Endothelial cell of umbilical vein (primary cell): Measurements from ENCODE around the gene LIX1.

ENCODE experiments used
- POLR2AphosphoS5 ChIP-seq: IDR thresholded peaks from 2 replicates; pipeline ENCODE4 v1.6.1; 2012; ENCODE audit warnings: low read depth, mild to moderate bottlenecking, control low read depth, low read length, moderate library complexity; ENCODE audit not compliant: insufficient read depth
- TF ChIP-seq, protein P1 (sequence below), 2 donors: IDR thresholded peaks; 1 replicate in 1 of 2; 2 replicates in 1 of 2; pipeline ENCODE4 v1.5.1; 2011; ENCODE audit warnings: low read length in 2 of 2, mild to moderate bottlenecking in 2 of 2, moderate library complexity in 2 of 2, control low read depth in 1 of 2, inconsistent platforms in 1 of 2, low read depth in 1 of 2; ENCODE audit not compliant: insufficient read depth in 1 of 2; ENCODE audit errors: extremely low read depth in 1 of 2

DNA sequence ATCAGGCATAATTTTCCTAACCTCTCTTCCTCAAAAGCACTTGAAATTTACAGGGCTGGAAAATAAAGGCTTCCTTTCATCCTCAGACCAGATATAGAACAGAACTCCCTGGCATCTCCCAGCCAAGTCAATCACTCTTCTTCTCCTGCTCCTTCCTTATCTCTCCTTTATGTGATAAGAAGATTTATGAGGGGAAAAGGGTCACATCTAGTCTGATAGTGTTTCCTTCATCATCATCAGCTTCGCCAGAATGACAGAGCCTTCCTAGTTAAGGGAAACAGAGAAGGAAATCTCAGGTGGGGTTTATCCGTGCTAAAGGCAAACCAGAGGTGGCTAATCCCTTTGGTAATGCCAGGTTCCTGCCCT lies 36.2 kb downstream of the LIX1 start:
- TF ChIP-seq, protein P1, sequence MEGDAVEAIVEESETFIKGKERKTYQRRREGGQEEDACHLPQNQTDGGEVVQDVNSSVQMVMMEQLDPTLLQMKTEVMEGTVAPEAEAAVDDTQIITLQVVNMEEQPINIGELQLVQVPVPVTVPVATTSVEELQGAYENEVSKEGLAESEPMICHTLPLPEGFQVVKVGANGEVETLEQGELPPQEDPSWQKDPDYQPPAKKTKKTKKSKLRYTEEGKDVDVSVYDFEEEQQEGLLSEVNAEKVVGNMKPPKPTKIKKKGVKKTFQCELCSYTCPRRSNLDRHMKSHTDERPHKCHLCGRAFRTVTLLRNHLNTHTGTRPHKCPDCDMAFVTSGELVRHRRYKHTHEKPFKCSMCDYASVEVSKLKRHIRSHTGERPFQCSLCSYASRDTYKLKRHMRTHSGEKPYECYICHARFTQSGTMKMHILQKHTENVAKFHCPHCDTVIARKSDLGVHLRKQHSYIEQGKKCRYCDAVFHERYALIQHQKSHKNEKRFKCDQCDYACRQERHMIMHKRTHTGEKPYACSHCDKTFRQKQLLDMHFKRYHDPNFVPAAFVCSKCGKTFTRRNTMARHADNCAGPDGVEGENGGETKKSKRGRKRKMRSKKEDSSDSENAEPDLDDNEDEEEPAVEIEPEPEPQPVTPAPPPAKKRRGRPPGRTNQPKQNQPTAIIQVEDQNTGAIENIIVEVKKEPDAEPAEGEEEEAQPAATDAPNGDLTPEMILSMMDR (IDR thresholded peaks at IDR 0.05; ENCODE audit: extremely low read depth in 1 of 2, insufficient read depth in 1 of 2, low read depth in 1 of 2, low read length in 2 of 2), result no peak
- no peak for TF ChIP-seq POLR2AphosphoS5
